ENCODE data around the gene TRIML1.

TRIML1 gene

GRCh38 chr4:188175288-188175687, 36.0 kb downstream of the TRIML1 start:
- DNase-seq (ENCODE audit: low read depth, low spot score) = no peak
- WGBS (ENCODE audit: insufficient coverage, insufficient read length) = no CpG with 5 or more reads among the region's 6 CpGs

DNA sequence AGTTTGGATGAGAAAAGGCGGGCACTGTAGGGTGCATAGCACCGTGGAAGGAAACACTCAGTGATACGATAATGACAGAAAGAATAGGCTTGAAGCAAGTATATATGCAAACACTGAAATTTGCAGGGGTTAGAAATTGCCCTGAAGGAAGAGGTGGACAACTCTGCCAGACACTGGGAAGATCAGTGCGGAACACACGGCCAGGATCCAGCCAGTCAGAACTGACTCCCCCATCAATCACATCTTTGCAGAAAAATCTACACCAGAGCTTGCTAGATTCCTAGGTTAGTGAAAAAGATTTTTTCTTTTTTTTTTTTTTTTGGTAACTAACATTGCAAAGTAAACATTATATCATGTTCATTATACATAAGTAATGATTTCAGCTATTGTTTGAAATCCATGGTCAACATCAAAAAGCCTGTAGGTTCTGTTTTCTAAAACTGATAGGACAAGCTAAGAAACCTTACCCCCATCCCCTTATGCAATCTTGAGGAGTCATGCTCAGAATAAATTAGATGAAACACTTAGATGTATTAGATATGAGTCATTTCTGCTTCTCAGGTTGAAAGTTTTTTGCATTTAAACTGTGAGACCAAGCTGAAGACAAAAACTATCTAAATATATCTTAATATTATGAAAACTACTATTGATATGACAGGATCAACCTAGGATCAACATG, 38.9 kb downstream of the TRIML1 start:
- no peak for DNase-seq (ENCODE audit: low read depth, low spot score)
- no peaks in the 10 kb centered on the region for H3K36me3 ChIP-seq (ENCODE audit: control insufficient read depth, insufficient read depth, low read length)
- no peaks in the 10 kb centered on the region for H3K4me1 ChIP-seq (ENCODE audit: control insufficient read depth, insufficient read depth, low read length)
- H3K27ac ChIP-seq (ENCODE audit: low read length) = no peak overlapping the region
- H3K4me3 ChIP-seq (ENCODE audit: low read length) = no peak overlapping the region
- no peaks in the 10 kb centered on the region for H3K9me3 ChIP-seq (ENCODE audit: control insufficient read depth, insufficient read depth, low read length)
- no CpG with 5 or more reads among the region's 5 CpGs for WGBS (ENCODE audit: insufficient coverage, insufficient read length)
- no peaks in the 10 kb centered on the region for H3K27me3 ChIP-seq (ENCODE audit: control insufficient read depth, insufficient read depth, low read length)

More at GRCh38 chr4:188175288-188175687, 36.0 kb downstream of the TRIML1 start:
- H3K9me3 ChIP-seq (ENCODE audit: control insufficient read depth, insufficient read depth, low read length) = no peaks in the 10 kb centered on the region
- no peaks in the 10 kb centered on the region for H3K27me3 ChIP-seq (ENCODE audit: control insufficient read depth, insufficient read depth, low read length)
- H3K4me1 ChIP-seq (ENCODE audit: control insufficient read depth, insufficient read depth, low read length) = no peaks in the 10 kb centered on the region
- no peak overlapping the region for H3K4me3 ChIP-seq (ENCODE audit: low read length)
- H3K27ac ChIP-seq (ENCODE audit: low read length) = no peak overlapping the region
- H3K36me3 ChIP-seq (ENCODE audit: control insufficient read depth, insufficient read depth, low read length) = no peaks in the 10 kb centered on the region

DNA sequence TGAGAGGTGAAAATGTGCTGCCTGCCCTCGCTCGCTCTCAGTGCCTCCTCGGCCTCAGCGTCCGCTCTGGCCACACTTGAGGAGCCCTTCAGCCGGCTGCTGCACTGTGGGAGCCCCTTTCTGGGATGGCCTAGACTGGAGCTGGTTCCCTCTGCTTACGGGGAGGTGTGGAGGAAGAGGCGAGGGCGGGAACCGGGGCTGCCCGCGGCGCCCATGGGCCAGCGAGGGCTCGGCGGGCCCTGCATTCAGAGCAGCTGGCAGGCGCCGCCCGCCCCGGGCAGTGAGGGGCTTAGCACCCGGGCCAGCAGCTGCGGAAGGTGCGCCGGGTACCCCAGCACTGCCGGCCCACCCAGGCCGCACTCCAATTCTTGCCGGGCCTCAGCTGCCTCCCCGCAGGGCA, 39.6 kb downstream of the TRIML1 start:
- Histone ChIP-seq H3K4me1 (ENCODE audit: control insufficient read depth, insufficient read depth, low read length) (no peaks in the 10 kb centered on the region), H3K27ac (ENCODE audit: low read length) (no peak overlapping the region), H3K4me3 (ENCODE audit: low read length) (no peak overlapping the region), H3K9me3 (ENCODE audit: control insufficient read depth, insufficient read depth, low read length) (no peaks in the 10 kb centered on the region), H3K27me3 (ENCODE audit: control insufficient read depth, insufficient read depth, low read length) (no peaks in the 10 kb centered on the region), H3K36me3 (ENCODE audit: control insufficient read depth, insufficient read depth, low read length) (no peaks in the 10 kb centered on the region)
- DNase-seq (ENCODE audit: low read depth, low spot score) = no peak
- no CpG with 5 or more reads among the region's 28 CpGs for WGBS (ENCODE audit: insufficient coverage, insufficient read length)

- Histone ChIP-seq H3K9me3 (ENCODE audit: control insufficient read depth, insufficient read depth, low read length) (no peaks in the 10 kb centered on the region), H3K27ac (ENCODE audit: low read length) (no peak overlapping the region), H3K36me3 (ENCODE audit: control insufficient read depth, insufficient read depth, low read length) (no peaks in the 10 kb centered on the region), H3K27me3 (ENCODE audit: control insufficient read depth, insufficient read depth, low read length) (no peaks in the 10 kb centered on the region), H3K4me1 (ENCODE audit: control insufficient read depth, insufficient read depth, low read length) (no peaks in the 10 kb centered on the region), H3K4me3 (ENCODE audit: low read length) (no peak overlapping the region)
- no peak for DNase-seq (ENCODE audit: low read depth, low spot score)
- no CpG with 5 or more reads among the region's 2 CpGs for WGBS (ENCODE audit: insufficient coverage, insufficient read length)
Measured at GRCh38 chr4:188187106-188187505, 47.9 kb downstream of the TRIML1 start.

DNA sequence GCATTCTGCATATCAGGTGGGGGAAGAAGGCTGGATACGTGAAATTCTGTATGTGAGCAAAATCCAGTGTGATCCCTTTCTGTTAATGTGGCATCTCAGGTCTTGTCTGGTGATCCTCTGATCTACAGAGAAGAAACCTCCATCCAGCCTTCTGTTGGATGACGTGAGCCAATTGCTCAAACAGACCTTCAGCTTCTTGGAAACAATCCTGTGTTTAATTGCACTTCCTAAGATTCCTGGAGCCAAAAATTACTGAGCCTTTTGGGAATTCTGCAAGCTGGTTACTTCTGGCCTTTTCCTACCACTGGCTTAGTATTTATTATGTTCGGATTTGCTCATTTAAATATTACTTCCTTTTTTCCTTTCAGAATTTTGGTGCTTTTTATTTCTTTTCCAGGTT, 51.2 kb downstream of the TRIML1 start:
- no peaks in the 10 kb centered on the region for H3K4me1 ChIP-seq (ENCODE audit: control insufficient read depth, insufficient read depth, low read length)
- H3K4me3 ChIP-seq (ENCODE audit: low read length) = no peak overlapping the region
- H3K36me3 ChIP-seq (ENCODE audit: control insufficient read depth, insufficient read depth, low read length) = no peaks in the 10 kb centered on the region
- WGBS (ENCODE audit: insufficient coverage, insufficient read length) = no CpG with 5 or more reads among the region's 3 CpGs
- DNase-seq (ENCODE audit: low read depth, low spot score) = no peak
- no peaks in the 10 kb centered on the region for H3K9me3 ChIP-seq (ENCODE audit: control insufficient read depth, insufficient read depth, low read length)
- H3K27ac ChIP-seq (ENCODE audit: low read length) = no peak overlapping the region
- no peaks in the 10 kb centered on the region for H3K27me3 ChIP-seq (ENCODE audit: control insufficient read depth, insufficient read depth, low read length)

GRCh38 chr4:188194421-188194820, 55.2 kb downstream of the TRIML1 start:
- DNase-seq (ENCODE audit: low read depth, low spot score) = no peak
- no peaks in the 10 kb centered on the region for H3K36me3 ChIP-seq (ENCODE audit: control insufficient read depth, insufficient read depth, low read length)
- H3K27ac ChIP-seq (ENCODE audit: low read length) = no peak overlapping the region
- no peaks in the 10 kb centered on the region for H3K4me1 ChIP-seq (ENCODE audit: control insufficient read depth, insufficient read depth, low read length)
- no peaks in the 10 kb centered on the region for H3K27me3 ChIP-seq (ENCODE audit: control insufficient read depth, insufficient read depth, low read length)
- H3K4me3 ChIP-seq (ENCODE audit: low read length) = no peak overlapping the region
- no peaks in the 10 kb centered on the region for H3K9me3 ChIP-seq (ENCODE audit: control insufficient read depth, insufficient read depth, low read length)
- WGBS (ENCODE audit: insufficient coverage, insufficient read length) = no CpG with 5 or more reads among the region's 5 CpGs

- no peaks in the 10 kb centered on the region for H3K36me3 ChIP-seq (ENCODE audit: control insufficient read depth, insufficient read depth, low read length)
- no peaks in the 10 kb centered on the region for H3K9me3 ChIP-seq (ENCODE audit: control insufficient read depth, insufficient read depth, low read length)
- no CpG with 5 or more reads among the region's 8 CpGs for WGBS (ENCODE audit: insufficient coverage, insufficient read length)
- no peak overlapping the region for H3K4me3 ChIP-seq (ENCODE audit: low read length)
- no peak for DNase-seq (ENCODE audit: low read depth, low spot score)
- H3K27me3 ChIP-seq (ENCODE audit: control insufficient read depth, insufficient read depth, low read length) = no peaks in the 10 kb centered on the region
- no peaks in the 10 kb centered on the region for H3K4me1 ChIP-seq (ENCODE audit: control insufficient read depth, insufficient read depth, low read length)
- H3K27ac ChIP-seq (ENCODE audit: low read length) = no peak overlapping the region
Measured at GRCh38 chr4:188195389-188195985, 56.2 kb downstream of the TRIML1 start.

DNA sequence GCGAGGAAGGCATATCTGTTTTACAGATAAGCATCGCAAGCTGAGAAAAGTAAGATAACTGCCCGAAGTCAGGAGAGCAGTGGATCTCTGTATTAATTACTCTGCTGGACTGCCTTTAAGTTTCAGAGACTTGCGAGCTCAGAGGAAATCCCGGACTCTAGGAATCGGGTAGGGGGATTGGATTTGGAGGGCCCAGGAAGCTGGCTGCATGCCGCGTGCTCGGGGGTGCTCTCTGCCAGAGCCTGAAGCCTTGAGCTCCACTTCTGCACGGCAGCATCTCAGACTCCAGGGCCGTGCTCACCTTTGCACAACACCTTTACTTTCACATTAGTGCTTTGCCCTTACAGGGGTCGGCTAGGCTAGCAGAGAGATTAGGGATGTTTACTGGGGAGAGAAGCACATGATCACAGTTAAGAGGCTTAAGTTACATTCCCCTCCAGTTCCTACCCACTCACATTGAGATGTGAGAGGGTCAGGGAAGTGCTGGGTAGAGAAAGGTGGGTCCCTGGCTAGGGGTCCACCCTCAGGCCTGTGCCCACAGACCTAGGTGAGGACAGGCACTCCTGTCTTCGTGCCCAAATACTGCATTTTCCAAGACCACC, 57.0 kb downstream of the TRIML1 start:
- Histone ChIP-seq H3K4me3 (ENCODE audit: low read length) (no peak overlapping the region), H3K4me1 (ENCODE audit: control insufficient read depth, insufficient read depth, low read length) (no peaks in the 10 kb centered on the region), H3K27ac (ENCODE audit: low read length) (no peak overlapping the region), H3K36me3 (ENCODE audit: control insufficient read depth, insufficient read depth, low read length) (no peaks in the 10 kb centered on the region), H3K9me3 (ENCODE audit: control insufficient read depth, insufficient read depth, low read length) (no peaks in the 10 kb centered on the region), H3K27me3 (ENCODE audit: control insufficient read depth, insufficient read depth, low read length) (no peaks in the 10 kb centered on the region)
- no peak for DNase-seq (ENCODE audit: low read depth, low spot score)
- WGBS (ENCODE audit: insufficient coverage, insufficient read length) = no CpG with 5 or more reads among the region's 13 CpGs
